Activated T-helper 9 cell treated with anti-CD3 and anti-CD28 coated beads, Interleukin-2, amount 50 U/mL, for 16 hours (primary cell): ENCODE measurements around the gene DNAI1.

Experiments used
- DNase-seq: peaks from one replicate; pipeline ENCODE4 v3.0.0-alpha.2; 2020; ENCODE audit warnings: low read depth

The DNAI1 gene

GRCh38 chr9:34491596-34491995 lies 33.0 kb downstream of the DNAI1 start:
- DNase-seq: no peak

GRCh38 chr9:34492051-34492450 lies 33.4 kb downstream of the DNAI1 start:
- DNase-seq: no peak

GRCh38 chr9:34493972-34494535 lies 35.4 kb downstream of the DNAI1 start:
- no peak for DNase-seq

GRCh38 chr9:34496149-34496712 lies 37.6 kb downstream of the DNAI1 start:
- no peak for DNase-seq

GRCh38 chr9:34498553-34498952 lies 39.9 kb downstream of the DNAI1 start:
- no peak for DNase-seq

- DNase-seq: no peak
Observed at GRCh38 chr9:34499076-34499475, 40.5 kb downstream of the DNAI1 start.

- peak; percentile 65 for DNase-seq
Observed at GRCh38 chr9:34500623-34501267, 42.1 kb downstream of the DNAI1 start.

GRCh38 chr9:34501372-34501771 lies 42.8 kb downstream of the DNAI1 start:
- DNase-seq: no peak

- DNase-seq: no peak
Observed at GRCh38 chr9:34501889-34502425, 43.4 kb downstream of the DNAI1 start.

- DNase-seq: no peak
Observed at GRCh38 chr9:34502471-34502870, 43.9 kb downstream of the DNAI1 start.

GRCh38 chr9:34502891-34503290 lies 44.3 kb downstream of the DNAI1 start:
- no peak for DNase-seq

- no peak for DNase-seq
Observed at GRCh38 chr9:34503406-34503805, 44.8 kb downstream of the DNAI1 start.

GRCh38 chr9:34505370-34506120 lies 46.9 kb downstream of the DNAI1 start:
- no peak for DNase-seq

- no peak for DNase-seq
Observed at GRCh38 chr9:34506623-34507022, 48.0 kb downstream of the DNAI1 start.

- DNase-seq: no peak
Observed at GRCh38 chr9:34507556-34507955, 49.0 kb downstream of the DNAI1 start.

- no peak for DNase-seq
Observed at GRCh38 chr9:34507966-34508365, 49.4 kb downstream of the DNAI1 start.

GRCh38 chr9:34508463-34508862 lies 49.9 kb downstream of the DNAI1 start:
- no peak for DNase-seq

GRCh38 chr9:34508951-34509350 lies 50.3 kb downstream of the DNAI1 start:
- DNase-seq: no peak

- DNase-seq: no peak
Observed at GRCh38 chr9:34510497-34511468, 52.2 kb downstream of the DNAI1 start.

GRCh38 chr9:34512131-34513078 lies 53.8 kb downstream of the DNAI1 start:
- DNase-seq: no peak
